ENCODE results near the gene ZNF407. TPM values are rescaled to one million over a fixed set of nuclear protein-coding genes. Genes with fewer than 3 reads are reported as not detected.

Gene ZNF407
- total RNA-seq, 2 donors from 2014 or later: 11.7 to 22.2 TPM

DNA sequence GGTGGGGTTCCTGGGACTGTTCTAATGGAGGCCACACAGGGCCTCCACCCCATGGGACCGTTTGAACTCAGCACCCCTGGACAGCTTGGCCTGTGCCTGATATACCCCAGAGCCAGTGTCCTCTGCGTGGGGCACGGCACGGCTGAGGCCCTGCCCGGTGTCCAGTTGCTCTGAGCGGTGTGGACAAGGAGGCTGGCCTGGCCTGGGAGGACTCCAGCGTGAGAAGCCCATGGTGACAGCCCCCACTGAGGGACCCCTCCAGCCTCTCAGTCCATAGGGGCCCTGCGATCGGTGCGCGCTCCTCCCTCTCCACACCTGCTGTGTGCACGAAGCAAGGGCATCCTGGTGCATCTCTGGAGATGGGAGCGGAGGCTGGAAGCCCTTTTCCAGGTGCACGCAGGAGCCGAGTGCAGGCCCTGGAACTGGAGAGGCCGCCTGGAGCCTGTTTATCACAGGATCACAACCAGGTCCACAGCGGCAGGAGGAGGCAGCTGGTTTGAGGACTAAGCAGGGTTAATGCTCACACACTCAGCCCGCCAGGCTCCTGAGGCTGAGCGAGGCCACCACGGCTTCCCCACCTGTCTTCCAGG, 491.0 kb downstream of the ZNF407 start:
- Histone ChIP-seq H3K36me3 (no peaks in the 10 kb centered on the region), H3K4me1 (replicated peaks) (no peaks in the 10 kb centered on the region), H3K27me3 (replicated peaks; ENCODE audit: insufficient read depth) (no peaks in the 10 kb centered on the region), H3K9me3 (no peaks in the 10 kb centered on the region), H3K27ac (no peak overlapping the region), H3K4me3 (no peak overlapping the region)
- intact Hi-C loops (cut with DNase I): no loop called here
- TF ChIP-seq, protein P1, sequence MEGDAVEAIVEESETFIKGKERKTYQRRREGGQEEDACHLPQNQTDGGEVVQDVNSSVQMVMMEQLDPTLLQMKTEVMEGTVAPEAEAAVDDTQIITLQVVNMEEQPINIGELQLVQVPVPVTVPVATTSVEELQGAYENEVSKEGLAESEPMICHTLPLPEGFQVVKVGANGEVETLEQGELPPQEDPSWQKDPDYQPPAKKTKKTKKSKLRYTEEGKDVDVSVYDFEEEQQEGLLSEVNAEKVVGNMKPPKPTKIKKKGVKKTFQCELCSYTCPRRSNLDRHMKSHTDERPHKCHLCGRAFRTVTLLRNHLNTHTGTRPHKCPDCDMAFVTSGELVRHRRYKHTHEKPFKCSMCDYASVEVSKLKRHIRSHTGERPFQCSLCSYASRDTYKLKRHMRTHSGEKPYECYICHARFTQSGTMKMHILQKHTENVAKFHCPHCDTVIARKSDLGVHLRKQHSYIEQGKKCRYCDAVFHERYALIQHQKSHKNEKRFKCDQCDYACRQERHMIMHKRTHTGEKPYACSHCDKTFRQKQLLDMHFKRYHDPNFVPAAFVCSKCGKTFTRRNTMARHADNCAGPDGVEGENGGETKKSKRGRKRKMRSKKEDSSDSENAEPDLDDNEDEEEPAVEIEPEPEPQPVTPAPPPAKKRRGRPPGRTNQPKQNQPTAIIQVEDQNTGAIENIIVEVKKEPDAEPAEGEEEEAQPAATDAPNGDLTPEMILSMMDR (IDR thresholded peaks at IDR 0.05): no peak
- TF ChIP-seq POLR2AphosphoS5 (IDR thresholded peaks at IDR 0.05) (no peak), POLR2A (IDR thresholded peaks at IDR 0.05) (no peak)
- no peak for DNase-seq (ENCODE audit: low spot score)
- WGBS: 94% methylated on average over 17 of the region's 20 CpGs

DNA sequence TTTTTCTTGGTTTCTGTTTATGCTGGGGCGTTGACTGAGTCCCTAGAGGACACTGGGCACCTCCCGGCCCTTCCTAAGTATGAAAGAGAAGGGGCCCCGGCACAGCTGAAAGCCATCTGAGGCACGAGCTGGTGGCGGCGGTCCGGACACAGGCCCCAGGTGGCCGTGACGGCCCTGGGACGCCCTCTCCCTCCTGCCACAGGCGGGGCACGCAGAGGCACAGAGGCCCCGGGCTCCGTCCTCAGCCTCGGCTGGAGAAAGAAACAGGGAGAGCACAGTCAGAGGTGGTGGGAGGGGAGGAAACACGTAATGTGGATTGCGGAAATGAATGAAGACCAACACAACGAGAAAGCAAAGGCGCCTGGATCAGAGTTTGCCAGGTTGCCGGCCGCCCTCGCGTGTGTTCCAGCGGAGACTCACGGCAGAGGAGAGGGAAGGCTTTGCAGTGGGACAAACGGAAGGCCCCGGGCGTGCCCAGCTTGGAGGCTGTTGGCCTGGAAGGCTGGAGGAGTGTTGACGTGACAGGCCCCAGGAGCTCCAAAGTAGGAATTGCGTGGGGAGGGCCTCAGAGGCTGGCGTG, 492.2 kb downstream of the ZNF407 start:
- DNase-seq (ENCODE audit: low spot score): no peak
- no peaks in the 10 kb centered on the region for H3K4me1 ChIP-seq (replicated peaks)
- no peaks in the 10 kb centered on the region for H3K27me3 ChIP-seq (replicated peaks; ENCODE audit: insufficient read depth)

DNA sequence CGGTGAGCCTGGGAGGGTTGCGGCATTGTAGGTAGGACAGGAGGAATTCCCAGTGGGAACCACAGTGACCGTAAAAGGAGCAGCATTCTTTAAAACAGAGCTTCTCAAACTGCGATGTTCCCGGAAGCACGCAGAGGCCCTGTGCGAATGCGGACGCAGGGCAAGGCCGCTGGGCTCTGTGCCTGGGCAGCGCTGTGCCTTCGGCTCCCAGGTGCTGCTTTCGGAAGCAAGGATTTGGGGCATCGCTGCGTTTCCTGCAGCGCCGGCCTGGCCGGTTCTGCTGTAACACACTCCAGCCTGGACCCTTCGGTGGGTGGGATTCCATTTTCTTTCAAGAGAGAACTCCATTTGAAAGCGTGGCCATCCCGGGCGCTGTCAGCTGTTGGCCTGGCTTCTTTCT, 492.7 kb downstream of the ZNF407 start:
- intact Hi-C loops (cut with DNase I): no loop called here
- Histone ChIP-seq H3K4me3 (no peak overlapping the region), H3K27ac (no peak overlapping the region), H3K36me3 (no peaks in the 10 kb centered on the region), H3K4me1 (replicated peaks) (no peaks in the 10 kb centered on the region), H3K9me3 (no peaks in the 10 kb centered on the region), H3K27me3 (replicated peaks; ENCODE audit: insufficient read depth) (no peaks in the 10 kb centered on the region)
- TF ChIP-seq POLR2AphosphoS5 (IDR thresholded peaks at IDR 0.05): no peak
- no peak for TF ChIP-seq POLR2A (IDR thresholded peaks at IDR 0.05)
- TF ChIP-seq, protein P1 (IDR thresholded peaks at IDR 0.05): no peak
- WGBS: 94% methylated on average over 22 of the region's 22 CpGs
- no peak for DNase-seq (ENCODE audit: low spot score)

More for the DNA sequence above, 492.2 kb downstream of the ZNF407 start:
- H3K36me3 ChIP-seq: no peaks in the 10 kb centered on the region
- 91% methylated on average over 31 of the region's 31 CpGs for WGBS
- intact Hi-C loops (cut with DNase I): no loop called here
- H3K27ac ChIP-seq: no peak overlapping the region
- H3K4me3 ChIP-seq: no peak overlapping the region
- TF ChIP-seq, protein P1 (IDR thresholded peaks at IDR 0.05): no peak
- no peak for TF ChIP-seq POLR2AphosphoS5 (IDR thresholded peaks at IDR 0.05)
- no peak for TF ChIP-seq POLR2A (IDR thresholded peaks at IDR 0.05)
- no peaks in the 10 kb centered on the region for H3K9me3 ChIP-seq

DNA sequence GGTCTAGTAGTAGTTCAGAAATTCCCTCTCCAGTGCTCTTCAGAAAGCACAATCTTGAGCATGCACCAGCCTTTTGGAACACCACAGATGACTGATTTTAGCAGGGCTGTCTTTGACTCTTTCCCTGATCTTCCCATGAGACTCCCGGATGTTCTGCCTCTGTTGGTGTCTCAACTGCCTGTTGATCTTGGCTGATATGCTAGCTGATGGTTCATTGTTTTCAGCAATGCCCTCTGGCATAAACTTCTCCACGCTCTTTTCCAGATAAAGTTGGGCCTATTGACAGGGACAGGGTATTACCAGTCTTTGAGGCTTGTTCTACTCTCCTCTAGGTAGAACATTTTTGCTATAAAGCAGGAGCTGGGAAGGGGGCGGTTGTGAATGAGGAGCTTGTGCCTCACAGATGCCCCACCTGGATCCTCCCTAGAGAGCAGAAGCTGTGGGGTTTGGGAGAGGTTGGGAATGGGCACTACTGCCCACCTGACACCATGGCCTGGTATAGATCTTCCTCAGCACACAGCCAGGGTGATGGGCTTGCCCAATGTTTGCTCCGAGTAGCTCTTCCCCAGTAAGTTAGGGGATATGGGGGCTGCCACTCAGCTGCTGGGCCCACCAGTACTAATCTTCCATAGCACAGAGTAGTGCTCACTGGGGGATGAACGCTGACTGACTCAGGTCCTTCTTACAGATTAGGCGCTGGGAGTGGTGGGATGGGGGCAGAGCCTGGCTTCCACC, 500.0 kb downstream of the ZNF407 start:
- Histone ChIP-seq H3K36me3 (no peaks in the 10 kb centered on the region), H3K4me1 (replicated peaks) (no peaks in the 10 kb centered on the region), H3K4me3 (no peak overlapping the region), H3K27me3 (replicated peaks; ENCODE audit: insufficient read depth) (no peaks in the 10 kb centered on the region), H3K9me3 (no peaks in the 10 kb centered on the region), H3K27ac (no peak overlapping the region)
- TF ChIP-seq POLR2A (IDR thresholded peaks at IDR 0.05) (no peak), POLR2AphosphoS5 (IDR thresholded peaks at IDR 0.05) (no peak)
- TF ChIP-seq, protein P1 (IDR thresholded peaks at IDR 0.05): no peak
- DNase-seq (ENCODE audit: low spot score): no peak
- intact Hi-C loops (cut with DNase I): no loop called here
- 92% methylated on average over 6 of the region's 6 CpGs for WGBS
